ENCODE measurements around the gene EZH2.

DNA sequence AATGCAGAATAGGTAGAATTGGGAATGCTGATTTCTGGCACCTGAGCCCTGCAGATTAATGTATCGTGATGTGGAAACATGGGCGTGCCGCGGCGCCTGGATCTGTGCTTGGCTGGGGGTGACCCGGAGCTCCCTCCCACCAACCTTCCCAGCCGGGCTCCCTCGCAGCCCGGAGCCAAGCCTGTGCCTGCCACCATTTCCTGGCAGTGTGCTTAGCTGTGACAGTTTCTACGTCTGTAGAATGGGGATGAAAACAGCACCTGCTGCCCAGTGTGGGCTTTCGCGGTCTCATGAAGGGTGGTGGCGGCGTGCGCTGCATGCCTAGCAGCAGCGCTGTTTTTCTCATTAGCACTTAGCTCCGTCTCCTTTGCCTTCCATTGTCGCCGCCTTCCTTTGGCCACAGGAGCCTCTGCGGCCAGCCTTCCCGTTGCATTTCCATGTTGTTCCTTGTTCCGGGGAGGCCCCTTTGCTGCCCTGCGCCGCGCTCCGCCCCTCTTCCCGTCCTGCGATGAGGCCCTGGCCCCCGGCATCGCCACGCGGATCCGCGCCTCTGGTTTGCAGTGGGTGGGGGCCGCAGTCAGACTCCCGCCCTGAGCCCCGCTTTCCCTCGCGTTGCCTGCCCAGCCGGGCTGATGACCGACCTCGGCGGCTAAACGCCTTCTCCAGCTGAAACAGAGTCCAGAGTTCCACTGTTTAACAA lies 101.2 kb downstream of the EZH2 start:
- TF ChIP-seq, protein P1, sequence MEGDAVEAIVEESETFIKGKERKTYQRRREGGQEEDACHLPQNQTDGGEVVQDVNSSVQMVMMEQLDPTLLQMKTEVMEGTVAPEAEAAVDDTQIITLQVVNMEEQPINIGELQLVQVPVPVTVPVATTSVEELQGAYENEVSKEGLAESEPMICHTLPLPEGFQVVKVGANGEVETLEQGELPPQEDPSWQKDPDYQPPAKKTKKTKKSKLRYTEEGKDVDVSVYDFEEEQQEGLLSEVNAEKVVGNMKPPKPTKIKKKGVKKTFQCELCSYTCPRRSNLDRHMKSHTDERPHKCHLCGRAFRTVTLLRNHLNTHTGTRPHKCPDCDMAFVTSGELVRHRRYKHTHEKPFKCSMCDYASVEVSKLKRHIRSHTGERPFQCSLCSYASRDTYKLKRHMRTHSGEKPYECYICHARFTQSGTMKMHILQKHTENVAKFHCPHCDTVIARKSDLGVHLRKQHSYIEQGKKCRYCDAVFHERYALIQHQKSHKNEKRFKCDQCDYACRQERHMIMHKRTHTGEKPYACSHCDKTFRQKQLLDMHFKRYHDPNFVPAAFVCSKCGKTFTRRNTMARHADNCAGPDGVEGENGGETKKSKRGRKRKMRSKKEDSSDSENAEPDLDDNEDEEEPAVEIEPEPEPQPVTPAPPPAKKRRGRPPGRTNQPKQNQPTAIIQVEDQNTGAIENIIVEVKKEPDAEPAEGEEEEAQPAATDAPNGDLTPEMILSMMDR (IDR thresholded peaks at IDR 0.05; ENCODE audit: poor library complexity) = no peak
- no peak for TF ChIP-seq EZH2 (IDR thresholded peaks at IDR 0.05; ENCODE audit: borderline replicate concordance)

Measured in hepatocyte (in vitro differentiated cells).